HUES64 (cell line): ENCODE measurements around the gene FAM13A.

Experiments
- H3K27ac ChIP-seq: 2 replicates; pipeline ENCODE4 v1.7.0; 2013; ENCODE audit warnings: low read depth, low read length, inconsistent platforms
- H3K27me3 ChIP-seq: 2 replicates; pipeline ENCODE4 v1.6.1; 2013; ENCODE audit warnings: mild to moderate bottlenecking, low read length; ENCODE audit not compliant: insufficient read depth
- H3K36me3 ChIP-seq: 2 replicates; pipeline ENCODE4 v1.6.1; 2013; ENCODE audit warnings: mild to moderate bottlenecking, low read length; ENCODE audit not compliant: insufficient read depth
- H3K4me1 ChIP-seq: 2 replicates; pipeline ENCODE4 v1.6.1; 2013; ENCODE audit warnings: mild to moderate bottlenecking, low read length, moderate library complexity; ENCODE audit not compliant: insufficient read depth
- H3K4me3 ChIP-seq: 2 replicates; pipeline ENCODE4 v1.5.1; 2013; ENCODE audit warnings: mild to moderate bottlenecking, low read length, moderate library complexity
- H3K9ac ChIP-seq: 2 replicates; pipeline ENCODE4 v1.6.1; 2013; ENCODE audit warnings: mild to moderate bottlenecking, low read depth, low read length
- H3K9me3 ChIP-seq: 2 replicates; pipeline ENCODE4 v1.6.1; 2013; ENCODE audit warnings: low read depth, low read length; ENCODE audit not compliant: insufficient read depth
- WGBS: fragments of 150-250, 120-280 bp; methylation state at CpG from one replicate; pipeline ENCODE4 v1.1.7; 2013; ENCODE audit warnings: missing lambda C conversion rate; 5-methylcytosine and 5-hydroxymethylcytosine counted together

The FAM13A gene

GRCh38 chr4:88744609-88745008 is 312.4 kb downstream of the FAM13A start:
- Histone ChIP-seq H3K4me1 (no peaks in the 10 kb centered on the region), H3K27me3 (no peaks in the 10 kb centered on the region), H3K4me3 (no peak overlapping the region), H3K9me3 (no peaks in the 10 kb centered on the region), H3K9ac (no peak overlapping the region), H3K27ac (no peak overlapping the region), H3K36me3 (peaks cover 59% of the 10 kb centered on the region)
- 97% methylated on average over 3 of the region's 3 CpGs for WGBS

GRCh38 chr4:88743696-88744095 is 313.3 kb downstream of the FAM13A start:
- H3K27ac ChIP-seq: no peak overlapping the region
- WGBS: 100% methylated on average over 2 of the region's 3 CpGs
- H3K27me3 ChIP-seq: no peaks in the 10 kb centered on the region
- no peak overlapping the region for H3K4me3 ChIP-seq
- H3K9me3 ChIP-seq: no peaks in the 10 kb centered on the region
- peaks cover 5% of the 10 kb centered on the region for H3K4me1 ChIP-seq
- H3K36me3 ChIP-seq: peaks cover 50% of the 10 kb centered on the region
- H3K9ac ChIP-seq: no peak overlapping the region

GRCh38 chr4:88742561-88742960 is 314.4 kb downstream of the FAM13A start:
- 93% methylated on average over 2 of the region's 2 CpGs for WGBS
- no peak overlapping the region for H3K4me3 ChIP-seq
- H3K27ac ChIP-seq: no peak overlapping the region
- no peaks in the 10 kb centered on the region for H3K9me3 ChIP-seq
- no peaks in the 10 kb centered on the region for H3K27me3 ChIP-seq
- peaks cover 14% of the 10 kb centered on the region for H3K4me1 ChIP-seq
- peaks cover 49% of the 10 kb centered on the region for H3K36me3 ChIP-seq
- no peak overlapping the region for H3K9ac ChIP-seq

GRCh38 chr4:88738180-88738579 is 318.8 kb downstream of the FAM13A start:
- Histone ChIP-seq H3K27ac (peak overlapping the region; percentile 82; the same call in 1 of the 2 replicates), H3K4me3 (no peak overlapping the region), H3K9me3 (no peaks in the 10 kb centered on the region), H3K4me1 (peaks cover 21% of the 10 kb centered on the region), H3K36me3 (peaks cover 23% of the 10 kb centered on the region), H3K27me3 (no peaks in the 10 kb centered on the region), H3K9ac (no peak overlapping the region)
- 88% methylated on average over 4 of the region's 4 CpGs for WGBS

- peaks cover 23% of the 10 kb centered on the region for H3K36me3 ChIP-seq
- no peak overlapping the region; the same call in 1 of the 2 replicates for H3K27ac ChIP-seq
- no peaks in the 10 kb centered on the region for H3K27me3 ChIP-seq
- no peaks in the 10 kb centered on the region for H3K9me3 ChIP-seq
- no peak overlapping the region for H3K9ac ChIP-seq
- WGBS: 89% methylated on average over 12 of the region's 14 CpGs
- no peak overlapping the region for H3K4me3 ChIP-seq
- peaks cover 21% of the 10 kb centered on the region for H3K4me1 ChIP-seq
Observed at GRCh38 chr4:88737307-88737941, 319.6 kb downstream of the FAM13A start.

- peaks cover 21% of the 10 kb centered on the region for H3K4me1 ChIP-seq
- no peak overlapping the region for H3K27ac ChIP-seq
- no peaks in the 10 kb centered on the region for H3K9me3 ChIP-seq
- whole genome bisulfite sequencing: 98% methylated on average over 3 of the region's 3 CpGs
- peaks cover 32% of the 10 kb centered on the region for H3K36me3 ChIP-seq
- no peak overlapping the region for H3K9ac ChIP-seq
- H3K4me3 ChIP-seq: no peak overlapping the region
- H3K27me3 ChIP-seq: no peaks in the 10 kb centered on the region
Observed at GRCh38 chr4:88736264-88736663, 320.7 kb downstream of the FAM13A start.

GRCh38 chr4:88735564-88735963 is 321.4 kb downstream of the FAM13A start:
- Histone ChIP-seq H3K36me3 (peaks cover 38% of the 10 kb centered on the region), H3K9me3 (no peaks in the 10 kb centered on the region), H3K4me3 (no peak overlapping the region), H3K4me1 (peaks cover 21% of the 10 kb centered on the region), H3K27me3 (no peaks in the 10 kb centered on the region), H3K27ac (no peak overlapping the region), H3K9ac (no peak overlapping the region)
- 100% methylated on average over 1 of the region's 1 CpG for WGBS

- 96% methylated on average over 3 of the region's 3 CpGs for WGBS
Observed at GRCh38 chr4:88734403-88734949, 322.5 kb downstream of the FAM13A start.

GRCh38 chr4:88732714-88733368 is 324.1 kb downstream of the FAM13A start:
- H3K9me3 ChIP-seq: no peaks in the 10 kb centered on the region
- H3K4me1 ChIP-seq: peaks cover 10% of the 10 kb centered on the region
- no peak overlapping the region for H3K4me3 ChIP-seq
- H3K9ac ChIP-seq: no peak overlapping the region
- H3K27me3 ChIP-seq: no peaks in the 10 kb centered on the region
- no peak overlapping the region for H3K27ac ChIP-seq
- 98% methylated on average over 4 of the region's 5 CpGs for WGBS
- peaks cover 53% of the 10 kb centered on the region for H3K36me3 ChIP-seq

More at GRCh38 chr4:88734403-88734949, 322.5 kb downstream of the FAM13A start:
- Histone ChIP-seq H3K27me3 (no peaks in the 10 kb centered on the region), H3K4me3 (no peak overlapping the region), H3K27ac (no peak overlapping the region), H3K4me1 (peaks cover 21% of the 10 kb centered on the region), H3K9me3 (no peaks in the 10 kb centered on the region), H3K9ac (no peak overlapping the region), H3K36me3 (peaks cover 46% of the 10 kb centered on the region)

GRCh38 chr4:88731381-88731780 is 325.6 kb downstream of the FAM13A start:
- H3K27ac ChIP-seq: no peak overlapping the region
- H3K27me3 ChIP-seq: no peaks in the 10 kb centered on the region
- H3K9me3 ChIP-seq: no peaks in the 10 kb centered on the region
- no peak overlapping the region for H3K9ac ChIP-seq
- no peak overlapping the region for H3K4me3 ChIP-seq
- peaks cover 63% of the 10 kb centered on the region for H3K36me3 ChIP-seq
- WGBS: 97% methylated on average over 4 of the region's 4 CpGs
- no peaks in the 10 kb centered on the region for H3K4me1 ChIP-seq

GRCh38 chr4:88730811-88731210 is 326.2 kb downstream of the FAM13A start:
- Histone ChIP-seq H3K36me3 (peaks cover 60% of the 10 kb centered on the region), H3K4me3 (no peak overlapping the region), H3K9me3 (no peaks in the 10 kb centered on the region), H3K4me1 (0 out of 2 replicates have a peak, but pooled peaks cover 2% of the 10 kb centered on the region), H3K9ac (no peak overlapping the region), H3K27ac (no peak overlapping the region), H3K27me3 (no peaks in the 10 kb centered on the region)
- 96% methylated on average over 5 of the region's 5 CpGs for WGBS
